K562 (cell line): ENCODE measurements around the gene HLA-F. TPM values are rescaled to one million over a fixed set of nuclear protein-coding genes. Genes with fewer than 3 reads are reported as not detected.

Experiments used
- ATAC-seq: fragments of 200-7000 bp; cut with Tn5 transposase; 3 replicates; pipeline ENCODE4 v1.9.1; 2020; ENCODE audit warnings: moderate library complexity
- BruUV-seq: library from RNA; stranded (reverse); fragments of 400-500 nt; replicated peaks from 2 replicates; lab custom pipeline; 2021; lab: Mats Ljungman, UMichigan
- CTCF ChIA-PET: fragments of 300-600 bp; formaldehyde crosslinking; extraction: SDS; loops from one replicate; lab custom pipeline; 2021; ENCODE audit warnings: low intra/inter-chr PET ratio; lab: Yijun Ruan, JAX
- POLR2A ChIA-PET: fragments of 300-600, 350-650 bp; sonication (Branson Sonifier 250); formaldehyde crosslinking; extraction: SDS; loops from one replicate; lab custom pipeline; 2021; ENCODE audit warnings: antibody characterized with exemption, inconsistent platforms; lab: Yijun Ruan, JAX
- DNase-seq, 4 experiments: peaks; one replicate each; pipeline versions ENCODE4 v3.0.0 to v3.0.0-alpha.2; 2011 to 2018; ENCODE audit warnings: low spot score in 3 of 4, mixed read lengths in 3 of 4; ENCODE audit errors: extremely low read depth in 1 of 4
- FAIRE-seq: peaks from 2 replicates; lab custom pipeline; 2011; peaks lifted over from hg19 to GRCh38; lab: Jason Lieb, UNC
- H2AFZ ChIP-seq: 2 replicates; pipeline ENCODE4 v1.6.0; 2011; ENCODE audit warnings: low read depth, low read length, control low read depth, inconsistent platforms
- H3K27ac ChIP-seq: fragments of 200-600 bp; 3 replicates; pipeline ENCODE4 v1.8.0; 2011; ENCODE audit warnings: low read depth, mild to moderate bottlenecking, control low read depth, inconsistent platforms, low read length, moderate library complexity, mixed read lengths; ENCODE audit errors: extremely low read depth
- H3K27me3 ChIP-seq, 2 experiments: fragments of 300-600 bp in 1 of 2; 2 replicates in 1 of 2; 3 replicates in 1 of 2; pipeline versions ENCODE4 v1.6.0 to v1.8.0; 2011; ENCODE audit warnings: inconsistent platforms in 2 of 2, low read length in 2 of 2, mild to moderate bottlenecking in 1 of 2, mixed read lengths in 1 of 2, moderate library complexity in 1 of 2; ENCODE audit not compliant: control insufficient read depth in 2 of 2, insufficient read depth in 2 of 2
- H3K36me3 ChIP-seq: fragments of 300-600 bp; 3 replicates; pipeline ENCODE4 v1.8.0; 2011; ENCODE audit warnings: mild to moderate bottlenecking, low read length, inconsistent platforms; ENCODE audit not compliant: control insufficient read depth, insufficient read depth
- H3K4me1 ChIP-seq, 2 experiments: fragments of 200-600 bp in 1 of 2; replicated peaks in 1 of 2; 2 replicates in 1 of 2; 3 replicates in 1 of 2; pipeline versions ENCODE4 v1.5.1 to v1.8.0; 2011; ENCODE audit warnings: inconsistent platforms in 2 of 2, low read length in 2 of 2, mild to moderate bottlenecking in 1 of 2, mixed read lengths in 1 of 2, moderate library complexity in 1 of 2; ENCODE audit not compliant: control insufficient read depth in 2 of 2, insufficient read depth in 2 of 2
- H3K4me2 ChIP-seq: 2 replicates; pipeline ENCODE4 v1.6.1; 2011; ENCODE audit warnings: low read length, control low read depth, inconsistent platforms, mixed read lengths; ENCODE audit not compliant: insufficient read depth
- H3K4me3 ChIP-seq: fragments of 200-600 bp; sonication (generic), shearing (Covaris generic); 2 replicates; pipeline ENCODE4 v1.5.1; 2016; ENCODE audit warnings: control low read depth, inconsistent platforms
- H3K79me2 ChIP-seq: fragments of 200-600 bp; 3 replicates; pipeline ENCODE4 v1.8.0; 2011; ENCODE audit warnings: low read length, inconsistent platforms; ENCODE audit not compliant: control insufficient read depth, insufficient read depth
- H3K9ac ChIP-seq, 2 experiments: 2 replicates each; pipeline versions ENCODE4 v1.6.0 to v1.6.1; 2011; ENCODE audit warnings: low read depth in 2 of 2, low read length in 2 of 2, control low read depth in 1 of 2, inconsistent platforms in 1 of 2, mild to moderate bottlenecking in 1 of 2, mixed read lengths in 1 of 2; ENCODE audit not compliant: insufficient read depth in 1 of 2
- H3K9me1 ChIP-seq: one replicate; pipeline ENCODE4 v1.6.0; 2011; ENCODE audit warnings: inconsistent platforms, mild to moderate bottlenecking, low read length, moderate library complexity; ENCODE audit not compliant: control insufficient read depth, insufficient read depth
- H3K9me3 ChIP-seq: replicated peaks from 2 replicates; pipeline ENCODE4 v1.5.1; 2011; ENCODE audit warnings: low read depth, low read length, inconsistent platforms; ENCODE audit not compliant: control insufficient read depth, insufficient read depth
- H4K20me1 ChIP-seq: replicated peaks from 2 replicates; pipeline ENCODE4 v1.6.1; 2011; ENCODE audit warnings: low read length, inconsistent platforms, mixed read lengths; ENCODE audit not compliant: control insufficient read depth, insufficient read depth
- CBFA2T3 ChIP-seq: fragments of 450-650 bp; IDR thresholded peaks from 2 replicates; pipeline ENCODE4 v1.6.1; 2017
- CCAR2 ChIP-seq: fragments of 200-400 bp; formaldehyde crosslinking; IDR thresholded peaks from 2 replicates; pipeline ENCODE4 v1.6.1; 2017; ENCODE audit warnings: mild to moderate bottlenecking, low read depth, low read length
- E4F1 ChIP-seq: fragments of 250-450 bp; sonication (Bioruptor Pico); IDR thresholded peaks from 2 replicates; pipeline ENCODE4 v1.5.0; 2021; ENCODE audit warnings: mild to moderate bottlenecking, borderline replicate concordance
- FOXO4 ChIP-seq: fragments of 450-650 bp; formaldehyde crosslinking; IDR thresholded peaks from 2 replicates; pipeline ENCODE4 v1.4.0; 2020; ENCODE audit warnings: mild to moderate bottlenecking, moderate library complexity
- GTF2F1 ChIP-seq: IDR thresholded peaks from 2 replicates; pipeline ENCODE4 v1.6.1; 2011; ENCODE audit warnings: low read depth, low read length, improper control_type of control experiment
- HDGF ChIP-seq: fragments of 450-650 bp; IDR thresholded peaks from 2 replicates; pipeline ENCODE4 v1.6.1; 2016
- HNRNPL ChIP-seq: fragments of 200-400 bp; formaldehyde crosslinking; IDR thresholded peaks from 2 replicates; pipeline ENCODE4 v1.6.1; 2017; ENCODE audit warnings: low read depth, mild to moderate bottlenecking, low read length
- KDM1A ChIP-seq, 2 experiments: fragments of 450-650 bp; IDR thresholded peaks; 2 replicates each; pipeline ENCODE4 v1.6.1; 2016; ENCODE audit warnings: mild to moderate bottlenecking in 2 of 2
- PRPF4 ChIP-seq: fragments of 200-400 bp; formaldehyde crosslinking; IDR thresholded peaks from one replicate; pipeline ENCODE4 v1.6.1; 2017; ENCODE audit warnings: low read length, low read depth, mild to moderate bottlenecking; ENCODE audit not compliant: insufficient read depth, poor library complexity, severe bottlenecking
- U2AF2 ChIP-seq: fragments of 200-400 bp; formaldehyde crosslinking; optimal IDR thresholded peaks from 2 replicates; pipeline ENCODE3; 2017; ENCODE audit warnings: low read depth, mild to moderate bottlenecking, low read length
- XRCC3 ChIP-seq: fragments of 450-650 bp; IDR thresholded peaks from 2 replicates; pipeline ENCODE4 v1.6.1; 2017; ENCODE audit warnings: mild to moderate bottlenecking, moderate library complexity
- ZBTB17 ChIP-seq: fragments of 450-650 bp; formaldehyde crosslinking; IDR thresholded peaks from 2 replicates; pipeline ENCODE4 v1.4.0; 2020; ENCODE audit warnings: mild to moderate bottlenecking
- ZNF57 ChIP-seq: fragments of 450-650 bp; formaldehyde crosslinking; IDR thresholded peaks from 2 replicates; pipeline ENCODE4 v1.4.0; 2020; ENCODE audit warnings: mild to moderate bottlenecking, moderate library complexity
- WGBS: fragments of 100-300 bp; shearing (Covaris generic); methylation state at CpG from one replicate; pipeline ENCODE4 v1.1.6; 2016; ENCODE audit warnings: low coverage, mixed read lengths; ENCODE audit not compliant: insufficient coverage; ENCODE audit errors: missing lambda C conversion rate; 5-methylcytosine and 5-hydroxymethylcytosine counted together
- in situ Hi-C: fragments of 300-500 bp; cut with MboI; formaldehyde crosslinking; loops from 4 replicates; pipeline ENCODE4 v1.15.0; 2018; ENCODE audit warnings: inconsistent platforms, mixed read lengths
- intact Hi-C: fragments of 100-400 bp; cut with micrococcal nuclease; formaldehyde crosslinking; loops from 2 replicates; pipeline ENCODE4 v1.14.2; 2022
- polyA plus RNA-seq, 8 experiments: library from polyadenylated mRNA; depleted of rRNA in 4 of 8; stranded (reverse) in 5 of 8; unstranded in 3 of 8; fragments of >200 nt; fragmentation: Nextera tagmentation in 2 of 8; fragmentation: Illumina TruSeq in 1 of 8; extraction: Ambion mirVana in 2 of 8; extraction: Trizol in 1 of 8; gene quantifications; 2 replicates each; pipeline versions ENCODE4 v1.2.1 to v1.2.3, GENCODE V29; 2011 to 2014; ENCODE audit warnings: inconsistent platforms in 1 of 8, missing spikeins in 1 of 8
- total RNA-seq, 7 experiments: library from RNA; depleted of rRNA in 6 of 7; stranded (reverse); fragments of >200 nt in 6 of 7; fragmentation: Illumina TruSeq in 2 of 7; extraction: Trizol in 2 of 7; gene quantifications; 2 replicates each; pipeline versions ENCODE4 v1.2.1 to v1.2.3, GENCODE V29; 2011 to 2021; ENCODE audit warnings: low replicate concordance in 1 of 7
- TF ChIP-seq, protein P1 (sequence below), 2 experiments: fragments of 150-350 bp in 1 of 2; IDR thresholded peaks; 2 replicates each; pipeline ENCODE4 v1.6.1; 2012 to 2016; ENCODE audit warnings: low read depth in 2 of 2, low read length in 2 of 2, mild to moderate bottlenecking in 1 of 2, moderate library complexity in 1 of 2
- TF ChIP-seq, protein P2 (sequence below): fragments of 250-450 bp; sonication (Bioruptor Pico); IDR thresholded peaks from 2 replicates; pipeline ENCODE4 v1.4.0; 2020

The HLA-F gene
- total and polyA plus RNA-seq, 9 of the 15 experiments (the other 6 are each of a cell fraction or from before 2014, with no cell fraction given): 0.40 to 0.76 (median 0.46) TPM; not detected in 6

- Histone ChIP-seq H3K79me2 (no peaks in the 10 kb centered on the region), H2AFZ (no peak overlapping the region), H3K9ac (no peak overlapping the region), H3K4me1 (no peaks in the 10 kb centered on the region), H3K36me3 (no peaks in the 10 kb centered on the region), H3K4me3 (no peak overlapping the region), H4K20me1 (no peaks in the 10 kb centered on the region), H3K9me1 (no peaks in the 10 kb centered on the region), H3K27ac (no peak overlapping the region), H3K27me3 (peaks cover 2 to 17% of the 10 kb centered on the region in 2 experiments; a peak in 2 of 5 replicates), H3K9me3 (no peaks in the 10 kb centered on the region; the same call in 1 of the 2 replicates), H3K4me2 (no peak overlapping the region)
- intact Hi-C loops: loop anchor here (10.0 kb wide), 1 partner anchor 284 kb away; no protein-coding TSS in a partner anchor
- DNase-seq: no peak
- in situ Hi-C loops: loop anchor here (10.0 to 25.0 kb wide), 2 partner anchors 106 to 274 kb away; partner anchors contain the start of gene HLA-G
- POLR2A ChIA-PET: interaction anchor here (0.6 to 1.1 kb wide), 2 partner anchors 77 to 83 kb away, joined by 3 to 5 read pairs; no protein-coding TSS in a partner anchor
- no peak for FAIRE-seq
- ATAC-seq: no peak
- CTCF ChIA-PET: no interaction called here
- 2% methylated on average over 3 of the region's 3 CpGs for WGBS
- no peak for TF ChIP-seq ZBTB17 (CRISPR knock-in tag)
- no peak for TF ChIP-seq GTF2F1
- no peak for TF ChIP-seq XRCC3
- TF ChIP-seq HNRNPL: no peak
- TF ChIP-seq ZNF57 (CRISPR knock-in tag): no peak
- no peak for TF ChIP-seq E4F1
- no peak for TF ChIP-seq FOXO4 (CRISPR knock-in tag)
- TF ChIP-seq, protein P1, sequence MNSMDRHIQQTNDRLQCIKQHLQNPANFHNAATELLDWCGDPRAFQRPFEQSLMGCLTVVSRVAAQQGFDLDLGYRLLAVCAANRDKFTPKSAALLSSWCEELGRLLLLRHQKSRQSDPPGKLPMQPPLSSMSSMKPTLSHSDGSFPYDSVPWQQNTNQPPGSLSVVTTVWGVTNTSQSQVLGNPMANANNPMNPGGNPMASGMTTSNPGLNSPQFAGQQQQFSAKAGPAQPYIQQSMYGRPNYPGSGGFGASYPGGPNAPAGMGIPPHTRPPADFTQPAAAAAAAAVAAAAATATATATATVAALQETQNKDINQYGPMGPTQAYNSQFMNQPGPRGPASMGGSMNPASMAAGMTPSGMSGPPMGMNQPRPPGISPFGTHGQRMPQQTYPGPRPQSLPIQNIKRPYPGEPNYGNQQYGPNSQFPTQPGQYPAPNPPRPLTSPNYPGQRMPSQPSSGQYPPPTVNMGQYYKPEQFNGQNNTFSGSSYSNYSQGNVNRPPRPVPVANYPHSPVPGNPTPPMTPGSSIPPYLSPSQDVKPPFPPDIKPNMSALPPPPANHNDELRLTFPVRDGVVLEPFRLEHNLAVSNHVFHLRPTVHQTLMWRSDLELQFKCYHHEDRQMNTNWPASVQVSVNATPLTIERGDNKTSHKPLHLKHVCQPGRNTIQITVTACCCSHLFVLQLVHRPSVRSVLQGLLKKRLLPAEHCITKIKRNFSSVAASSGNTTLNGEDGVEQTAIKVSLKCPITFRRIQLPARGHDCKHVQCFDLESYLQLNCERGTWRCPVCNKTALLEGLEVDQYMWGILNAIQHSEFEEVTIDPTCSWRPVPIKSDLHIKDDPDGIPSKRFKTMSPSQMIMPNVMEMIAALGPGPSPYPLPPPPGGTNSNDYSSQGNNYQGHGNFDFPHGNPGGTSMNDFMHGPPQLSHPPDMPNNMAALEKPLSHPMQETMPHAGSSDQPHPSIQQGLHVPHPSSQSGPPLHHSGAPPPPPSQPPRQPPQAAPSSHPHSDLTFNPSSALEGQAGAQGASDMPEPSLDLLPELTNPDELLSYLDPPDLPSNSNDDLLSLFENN (IDR thresholded peaks at IDR 0.05; ENCODE audit: low read depth in 2 of 2, low read length in 2 of 2): no peak
- TF ChIP-seq U2AF2: no peak
- TF ChIP-seq, protein P2, sequence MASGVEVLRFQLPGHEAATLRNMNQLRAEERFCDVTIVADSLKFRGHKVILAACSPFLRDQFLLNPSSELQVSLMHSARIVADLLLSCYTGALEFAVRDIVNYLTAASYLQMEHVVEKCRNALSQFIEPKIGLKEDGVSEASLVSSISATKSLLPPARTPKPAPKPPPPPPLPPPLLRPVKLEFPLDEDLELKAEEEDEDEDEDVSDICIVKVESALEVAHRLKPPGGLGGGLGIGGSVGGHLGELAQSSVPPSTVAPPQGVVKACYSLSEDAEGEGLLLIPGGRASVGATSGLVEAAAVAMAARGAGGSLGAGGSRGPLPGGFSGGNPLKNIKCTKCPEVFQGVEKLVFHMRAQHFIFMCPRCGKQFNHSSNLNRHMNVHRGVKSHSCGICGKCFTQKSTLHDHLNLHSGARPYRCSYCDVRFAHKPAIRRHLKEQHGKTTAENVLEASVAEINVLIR (CRISPR knock-in tag): no peak
- no peak for TF ChIP-seq KDM1A (IDR thresholded peaks at IDR 0.05)
- TF ChIP-seq HDGF: no peak
- TF ChIP-seq PRPF4: no peak
- TF ChIP-seq CBFA2T3: no peak
- TF ChIP-seq CCAR2: no peak
- BruUV-seq: no TSS peak
These were observed 8.0 kb downstream of the HLA-F start for GRCh38 chr6:29731281-29731680.
